Right cardiac atrium (tissue), 5 donors: ENCODE data around the gene SEPTIN5. TPM values are rescaled to one million over a fixed set of nuclear protein-coding genes. Genes with fewer than 3 reads are reported as not detected.

Experiments used
- ATAC-seq, 2 donors: fragments of 200-7000 bp; cut with Tn5 transposase; one replicate each; pipeline versions ENCODE4 v1.8.0 to v1.9.1; 2020; ENCODE audit warnings: moderate library complexity in 2 of 2, mild to moderate bottlenecking in 1 of 2
- DNase-seq, 3 donors: peaks; one replicate each; pipeline ENCODE4 v3.0.0-alpha.2; 2020
- H3K27ac ChIP-seq: one replicate; pipeline ENCODE4 v1.5.1; 2013; ENCODE audit warnings: mild to moderate bottlenecking, low read length, control low read depth, moderate library complexity
- H3K27me3 ChIP-seq: one replicate; pipeline ENCODE4 v1.6.1; 2013; ENCODE audit not compliant: control insufficient read depth, insufficient read depth
- H3K4me1 ChIP-seq: one replicate; pipeline ENCODE4 v1.6.1; 2013; ENCODE audit warnings: low read length; ENCODE audit not compliant: control insufficient read depth, insufficient read depth
- H3K4me3 ChIP-seq: one replicate; pipeline ENCODE4 v1.5.1; 2013; ENCODE audit warnings: low read length, control low read depth
- H3K9me3 ChIP-seq: one replicate; pipeline ENCODE4 v1.6.1; 2013; ENCODE audit warnings: low read length; ENCODE audit not compliant: control insufficient read depth
- WGBS: extraction: QIAGEN DNeasy Blood & Tissue Kit; methylation state at CpG from one replicate; pipeline ENCODE4 v1.1.7; 2013; 5-methylcytosine and 5-hydroxymethylcytosine counted together
- intact Hi-C, 4 donors: fragments of 100-400 bp; cut with DNase I; formaldehyde crosslinking; loops; one replicate each; pipeline versions ENCODE4 v1.11.0 to v1.14.0; 2022 to 2023
- polyA plus RNA-seq: library from polyadenylated mRNA; stranded (reverse); fragments of 200-250 nt; gene quantifications from one replicate; pipeline ENCODE4 v1.2.3, GENCODE V29; 2013
- total RNA-seq, 4 donors: library from RNA; stranded (reverse); fragmentation: NEBNext Ultra II Directional; extraction: Animal tissue kit (Norgen Biotek cat#: 25700); gene quantifications; one replicate each; pipeline ENCODE4 v1.2.1, GENCODE V29; 2021
- donor health status: healthy with polysubstance abuse.
- donor health status: DM: no; HTN: yes; CAD: no.
- donor health status: DM: no; HTN: no; CAD: no.
- donor health status: DM: no; HTN: yes; CAD: no; lungs with severe emphysema.
- donor health status: DM: yes; HTN: yes; CAD: no.

SEPTIN5 gene
- total and polyA plus RNA-seq, 5 donors: 143 to 264 (median 227) TPM

- peak in 2 of 3 donors; percentile 15 to 51 for DNase-seq
- ATAC-seq: no peak
- Histone ChIP-seq H3K4me3 (peak within 1 kb of the TSS; percentile 47), H3K27ac (no peak within 1 kb of the TSS), H3K9me3 (no peaks in the 10 kb centered on the region), H3K27me3 (no peaks in the 10 kb centered on the region), H3K4me1 (peaks cover 4% of the 10 kb centered on the region)
- 3% methylated on average over 70 of the region's 79 CpGs for WGBS
- intact Hi-C loops: no loop called here
Observed at GRCh38 chr22:19760058-19760950, 46.0 kb downstream of the SEPTIN5 start, which contains the start of gene TBX1. TBX1 (plus strand) TSS chr22:19760778; CDS start chr22:19760844, 66 bp downstream.

DNA sequence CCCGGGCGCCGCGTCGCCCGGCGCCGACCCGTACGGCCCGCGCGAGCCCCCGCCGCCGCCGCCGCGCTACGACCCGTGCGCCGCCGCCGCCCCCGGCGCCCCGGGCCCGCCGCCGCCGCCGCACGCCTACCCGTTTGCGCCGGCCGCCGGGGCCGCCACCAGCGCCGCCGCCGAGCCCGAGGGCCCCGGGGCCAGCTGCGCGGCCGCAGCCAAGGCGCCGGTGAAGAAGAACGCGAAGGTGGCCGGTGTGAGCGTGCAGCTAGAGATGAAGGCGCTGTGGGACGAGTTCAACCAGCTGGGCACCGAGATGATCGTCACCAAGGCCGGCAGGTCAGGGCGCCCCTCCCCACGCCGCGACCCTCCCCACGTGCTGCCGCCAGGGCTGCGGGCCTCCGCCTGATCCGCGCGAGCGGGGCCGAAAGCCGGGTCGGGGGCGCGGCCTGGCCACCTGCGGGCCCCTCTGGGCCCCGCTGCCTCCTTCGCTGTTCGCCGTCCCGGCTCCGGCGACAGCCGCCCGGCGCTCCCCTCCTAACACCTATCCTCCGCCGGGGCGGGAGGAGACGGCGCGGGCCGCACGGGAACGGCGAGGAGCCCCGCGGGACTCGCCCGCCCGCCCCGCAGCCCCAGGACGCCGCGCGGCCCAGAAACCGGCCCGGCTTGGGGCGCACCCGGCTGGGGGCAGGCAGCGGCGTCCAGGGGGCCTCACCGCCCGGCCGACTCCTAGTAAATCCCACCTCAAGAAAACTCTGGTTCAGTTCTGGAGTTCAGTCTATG is 46.8 kb downstream of the SEPTIN5 start:
- Histone ChIP-seq H3K4me1 (peaks cover 4% of the 10 kb centered on the region), H3K27me3 (no peaks in the 10 kb centered on the region), H3K27ac (no peak overlapping the region), H3K9me3 (no peaks in the 10 kb centered on the region), H3K4me3 (peak overlapping the region; percentile 47)
- DNase-seq: peak in 2 of 3 donors; percentile 30 to 33
- intact Hi-C loops: no loop called here
- ATAC-seq: no peak
- WGBS: 11% methylated on average over 117 of the region's 117 CpGs

- intact Hi-C loops: no loop called here
- Histone ChIP-seq H3K9me3 (no peaks in the 10 kb centered on the region), H3K4me3 (no peak overlapping the region), H3K27me3 (no peaks in the 10 kb centered on the region), H3K27ac (no peak overlapping the region), H3K4me1 (no peaks in the 10 kb centered on the region)
- 80% methylated on average over 33 of the region's 33 CpGs for WGBS
- ATAC-seq: no peak
- peak in 2 of 3 donors; percentile 37 to 50 for DNase-seq
Observed at GRCh38 chr22:19761725-19762567, 47.6 kb downstream of the SEPTIN5 start.

- DNase-seq (peak in 2 of 3 donors; percentile 39 to 42), ATAC-seq (no peak)
- WGBS: 75% methylated on average over 34 of the region's 34 CpGs
- no peaks in the 10 kb centered on the region for H3K27me3 ChIP-seq
- no peaks in the 10 kb centered on the region for H3K9me3 ChIP-seq
- H3K4me1 ChIP-seq: no peaks in the 10 kb centered on the region
- intact Hi-C loops: no loop called here
- H3K27ac ChIP-seq: no peak overlapping the region
- no peak overlapping the region for H3K4me3 ChIP-seq
Observed at GRCh38 chr22:19762568-19763457, 48.5 kb downstream of the SEPTIN5 start.

DNA sequence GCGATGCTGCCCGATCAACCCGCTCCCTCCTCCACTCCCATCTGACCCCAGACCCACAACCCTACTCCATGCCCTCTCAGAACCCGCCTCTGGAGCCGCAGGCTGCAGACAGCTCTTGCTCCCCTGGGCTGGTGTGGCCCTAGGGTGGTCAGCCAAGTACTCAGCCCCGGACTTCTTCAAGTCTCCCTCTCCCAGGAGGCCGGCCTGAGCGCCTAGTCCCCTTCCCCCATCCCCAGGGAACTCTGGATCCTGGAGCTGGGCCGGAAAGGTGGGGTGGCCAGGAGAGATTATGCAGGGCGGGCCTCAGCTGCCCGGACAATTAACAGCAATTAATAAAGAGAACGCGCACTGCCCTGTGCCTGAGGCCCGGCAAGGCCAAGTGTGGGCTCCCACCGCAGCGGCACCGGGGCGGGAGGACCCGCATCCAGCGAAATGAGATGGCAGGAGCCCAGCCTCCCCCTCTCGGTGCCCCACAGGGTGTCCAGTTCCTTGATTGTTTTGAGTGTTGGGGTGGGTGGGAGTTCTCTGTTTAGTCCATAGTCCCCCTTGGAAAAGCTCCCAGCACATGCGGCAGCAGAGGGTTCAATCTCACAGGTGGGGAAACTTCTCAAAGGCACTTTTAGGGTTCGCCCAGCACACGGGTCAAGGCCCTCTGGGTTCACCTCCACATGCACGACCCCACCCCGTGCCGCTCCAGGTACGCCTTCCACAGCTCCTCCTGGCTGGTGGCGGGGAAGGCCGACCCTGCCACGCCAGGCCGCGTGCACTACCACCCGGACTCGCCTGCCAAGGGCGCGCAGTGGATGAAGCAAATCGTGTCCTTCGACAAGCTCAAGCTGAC is 49.4 kb downstream of the SEPTIN5 start:
- no peak for ATAC-seq
- intact Hi-C loops: no loop called here
- Histone ChIP-seq H3K27ac (no peak overlapping the region), H3K4me3 (no peak overlapping the region), H3K9me3 (no peaks in the 10 kb centered on the region), H3K4me1 (no peaks in the 10 kb centered on the region), H3K27me3 (no peaks in the 10 kb centered on the region)
- DNase-seq: peak in 2 of 3 donors; percentile 37 to 39
- 54% methylated on average over 39 of the region's 39 CpGs for WGBS

- WGBS: 65% methylated on average over 17 of the region's 17 CpGs
Observed at GRCh38 chr22:19764299-19764593, 49.9 kb downstream of the SEPTIN5 start.

DNA sequence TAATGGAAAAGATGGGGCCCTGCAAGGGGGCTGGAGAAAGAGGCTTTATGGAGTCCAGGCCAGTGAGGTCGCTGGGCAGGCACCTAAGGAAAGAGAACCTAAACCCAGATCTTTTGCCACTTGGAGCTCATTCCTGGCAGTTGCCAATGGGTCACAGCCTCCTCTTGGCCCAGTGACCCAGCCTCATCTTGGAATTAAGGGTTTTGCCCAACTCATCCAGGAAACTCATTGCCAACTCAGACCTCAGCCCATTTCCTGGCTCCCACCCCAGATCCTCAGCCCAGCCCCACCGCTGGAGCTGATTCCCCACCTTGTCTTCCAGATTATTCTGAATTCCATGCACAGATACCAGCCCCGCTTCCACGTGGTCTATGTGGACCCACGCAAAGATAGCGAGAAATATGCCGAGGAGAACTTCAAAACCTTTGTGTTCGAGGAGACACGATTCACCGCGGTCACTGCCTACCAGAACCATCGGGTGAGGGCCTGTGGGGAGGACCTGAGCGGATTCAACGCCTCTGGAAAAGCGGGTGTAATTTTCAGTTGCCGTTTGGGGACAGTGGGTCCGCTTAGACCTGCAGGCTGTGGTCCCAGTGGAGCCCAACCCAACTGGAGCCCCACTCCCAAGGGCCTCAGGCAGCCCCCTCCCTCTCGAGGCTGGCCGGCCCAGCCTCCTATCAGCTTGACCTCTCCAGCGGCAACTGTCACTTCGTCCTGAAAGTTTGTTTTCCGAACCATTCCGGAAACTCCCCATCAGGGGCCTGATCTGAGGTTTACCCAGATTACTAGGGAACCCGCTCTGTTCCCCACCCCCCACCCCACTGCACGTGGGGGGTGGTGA is 50.6 kb downstream of the SEPTIN5 start:
- Histone ChIP-seq H3K9me3 (no peaks in the 10 kb centered on the region), H3K4me3 (no peak overlapping the region), H3K27me3 (no peaks in the 10 kb centered on the region), H3K4me1 (no peaks in the 10 kb centered on the region), H3K27ac (no peak overlapping the region)
- ATAC-seq: no peak
- WGBS: 51% methylated on average over 25 of the region's 25 CpGs
- peak in 2 of 3 donors; percentile 27 to 35 for DNase-seq
- intact Hi-C loops: no loop called here

More at GRCh38 chr22:19764299-19764593, 49.9 kb downstream of the SEPTIN5 start:
- no peaks in the 10 kb centered on the region for H3K4me1 ChIP-seq
- DNase-seq: peak in 2 of 3 donors; percentile 37 to 49
- H3K27ac ChIP-seq: no peak overlapping the region
- no peaks in the 10 kb centered on the region for H3K27me3 ChIP-seq
- ATAC-seq: no peak
- intact Hi-C loops: no loop called here
- H3K4me3 ChIP-seq: no peak overlapping the region
- no peaks in the 10 kb centered on the region for H3K9me3 ChIP-seq

DNA sequence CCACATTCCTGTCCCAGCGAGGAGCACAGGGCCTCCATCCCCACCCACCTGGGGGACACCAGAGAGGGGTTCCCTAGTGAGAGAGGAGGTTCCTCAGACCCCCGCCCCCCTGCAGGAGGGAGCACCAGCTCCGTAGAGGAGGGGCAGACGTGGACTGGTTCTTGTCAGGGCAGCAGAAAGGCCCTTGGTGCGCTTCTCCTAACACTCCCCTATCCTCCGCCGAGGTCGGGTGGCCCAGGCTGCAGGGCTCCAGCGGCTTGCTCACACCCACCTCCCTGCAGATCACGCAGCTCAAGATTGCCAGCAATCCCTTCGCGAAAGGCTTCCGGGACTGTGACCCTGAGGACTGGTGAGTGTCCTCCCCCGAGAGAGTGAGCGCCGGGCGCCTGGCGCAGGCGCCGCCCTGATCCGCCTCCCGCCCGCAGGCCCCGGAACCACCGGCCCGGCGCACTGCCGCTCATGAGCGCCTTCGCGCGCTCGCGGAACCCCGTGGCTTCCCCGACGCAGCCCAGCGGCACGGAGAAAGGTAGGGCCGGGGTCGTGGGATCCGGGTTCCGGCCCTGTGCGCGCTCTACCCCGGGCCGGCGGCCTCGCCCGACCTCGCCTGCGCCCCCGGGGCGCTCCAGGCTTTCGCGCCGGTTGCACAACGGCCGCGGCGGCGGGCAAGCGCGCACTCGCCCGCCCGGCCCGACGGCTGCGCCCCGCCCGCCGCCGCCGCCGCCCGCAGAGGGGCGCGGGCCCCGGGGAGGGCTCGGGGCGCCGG is 51.4 kb downstream of the SEPTIN5 start:
- intact Hi-C loops: no loop called here
- peak; percentile 2 to 28 for ATAC-seq

More for the DNA sequence above, 51.4 kb downstream of the SEPTIN5 start:
- 3% methylated on average over 83 of the region's 83 CpGs for WGBS
- H3K4me1 ChIP-seq: no peaks in the 10 kb centered on the region
- no peaks in the 10 kb centered on the region for H3K9me3 ChIP-seq
- peak overlapping the region; percentile 36 for H3K4me3 ChIP-seq
- no peaks in the 10 kb centered on the region for H3K27me3 ChIP-seq
- DNase-seq: peak; percentile 41 to 68 (median 63)
- H3K27ac ChIP-seq: no peak overlapping the region
